ENCODE measurements around the gene PLEKHB2. TPM values are rescaled to one million over a fixed set of nuclear protein-coding genes. Genes with fewer than 3 reads are reported as not detected.
"Not testable (repeated sequence)": the region's sequence is repeated elsewhere in the genome, so short reads cannot be mapped to it uniquely, and the experiment has no call there.

PLEKHB2 gene
- total RNA-seq, 1 donor from 2014 or later, result 43.4 TPM

GRCh38 chr2:131156452-131157149 lies 51.5 kb downstream of the PLEKHB2 start:
- Mint-ChIP-seq H3K36me3 (no peaks in the 10 kb centered on the region), H3K27me3 (peaks cover 9% of the 10 kb centered on the region), H3K4me3 (no peak overlapping the region), H3K4me1 (ENCODE audit: unreplicated experiment) (peaks cover 6% of the 10 kb centered on the region), H3K9me3 (no peaks in the 10 kb centered on the region), H3K27ac (no peak overlapping the region)
- DNase-seq (ENCODE audit: extremely low spot score, unreplicated experiment), result no peak
- TF ChIP-seq CTCF (conservative IDR thresholded peaks at IDR 0.05), result peak; percentile 36

- H3K4me1 Mint-ChIP-seq (ENCODE audit: unreplicated experiment); DNase-seq (ENCODE audit: extremely low spot score, unreplicated experiment); H3K27ac Mint-ChIP-seq; H3K4me3 Mint-ChIP-seq; H3K9me3 Mint-ChIP-seq; H3K36me3 Mint-ChIP-seq; H3K27me3 Mint-ChIP-seq: not testable (repeated sequence)
Observed at GRCh38 chr2:131165562-131165961, 60.4 kb downstream of the PLEKHB2 start.

GRCh38 chr2:131168538-131168937 lies 63.4 kb downstream of the PLEKHB2 start:
- H3K27ac Mint-ChIP-seq, result no peak overlapping the region
- H3K4me1 Mint-ChIP-seq (ENCODE audit: unreplicated experiment), result no peaks in the 10 kb centered on the region
- H3K9me3 Mint-ChIP-seq, result no peaks in the 10 kb centered on the region
- TF ChIP-seq CTCF (conservative IDR thresholded peaks at IDR 0.05), result no peak
- H3K36me3 Mint-ChIP-seq, result no peaks in the 10 kb centered on the region
- H3K4me3 Mint-ChIP-seq, result no peak overlapping the region
- DNase-seq (ENCODE audit: extremely low spot score, unreplicated experiment), result no peak
- H3K27me3 Mint-ChIP-seq, result no peaks in the 10 kb centered on the region

GRCh38 chr2:131178050-131178449 lies 72.9 kb downstream of the PLEKHB2 start:
- not testable (repeated sequence) for DNase-seq (ENCODE audit: extremely low spot score, unreplicated experiment); H3K4me3 Mint-ChIP-seq; H3K36me3 Mint-ChIP-seq; H3K4me1 Mint-ChIP-seq (ENCODE audit: unreplicated experiment); H3K27ac Mint-ChIP-seq; H3K9me3 Mint-ChIP-seq
- H3K27me3 Mint-ChIP-seq, result peaks cover 25% of the 10 kb centered on the region

GRCh38 chr2:131178721-131179418 lies 73.7 kb downstream of the PLEKHB2 start:
- H3K4me3 Mint-ChIP-seq; H3K4me1 Mint-ChIP-seq (ENCODE audit: unreplicated experiment); H3K36me3 Mint-ChIP-seq; H3K27ac Mint-ChIP-seq; H3K9me3 Mint-ChIP-seq; DNase-seq (ENCODE audit: extremely low spot score, unreplicated experiment): not testable (repeated sequence)
- H3K27me3 Mint-ChIP-seq, result peaks cover 25% of the 10 kb centered on the region

- not testable (repeated sequence) for H3K36me3 Mint-ChIP-seq; H3K9me3 Mint-ChIP-seq; H3K27ac Mint-ChIP-seq; H3K4me1 Mint-ChIP-seq (ENCODE audit: unreplicated experiment); H3K4me3 Mint-ChIP-seq; DNase-seq (ENCODE audit: extremely low spot score, unreplicated experiment)
- H3K27me3 Mint-ChIP-seq, result peaks cover 12% of the 10 kb centered on the region
Observed at GRCh38 chr2:131181451-131181850, 76.3 kb downstream of the PLEKHB2 start.

- H3K36me3 Mint-ChIP-seq; H3K27ac Mint-ChIP-seq; H3K4me1 Mint-ChIP-seq (ENCODE audit: unreplicated experiment); H3K4me3 Mint-ChIP-seq; DNase-seq (ENCODE audit: extremely low spot score, unreplicated experiment); H3K9me3 Mint-ChIP-seq: not testable (repeated sequence)
- H3K27me3 Mint-ChIP-seq, result peaks cover 31% of the 10 kb centered on the region
Observed at GRCh38 chr2:131193421-131193820, 88.3 kb downstream of the PLEKHB2 start.

GRCh38 chr2:131196186-131196585 lies 91.0 kb downstream of the PLEKHB2 start:
- not testable (repeated sequence) for H3K9me3 Mint-ChIP-seq; H3K36me3 Mint-ChIP-seq; DNase-seq (ENCODE audit: extremely low spot score, unreplicated experiment); H3K27ac Mint-ChIP-seq; H3K4me1 Mint-ChIP-seq (ENCODE audit: unreplicated experiment); H3K4me3 Mint-ChIP-seq
- peaks cover 23% of the 10 kb centered on the region for H3K27me3 Mint-ChIP-seq

Other genes starting within 250 kb of the PLEKHB2 start
- gene FAM168B, start 11.9 kb upstream of the PLEKHB2 start, total RNA-seq (ENCODE audit: low replicate concordance), result 97.2 and 104 TPM in 2 replicates
- 1.8 and 3.8 TPM in 2 replicates for gene POTEE, start 104.2 kb downstream of the PLEKHB2 start, total RNA-seq (ENCODE audit: low replicate concordance)

Data from type B pancreatic cell (in vitro differentiated cells).